GM12891 (cell line): Measurements from ENCODE around the gene CLK3.

Experiments
- PAX5 ChIP-seq: IDR thresholded peaks from 2 replicates; pipeline ENCODE4 v1.6.1; 2011; ENCODE audit warnings: low read length, moderate library complexity, mild to moderate bottlenecking; ENCODE audit not compliant: insufficient read depth, severe bottlenecking
- POLR2A ChIP-seq: IDR thresholded peaks from 2 replicates; pipeline ENCODE4 v1.6.1; 2011; ENCODE audit warnings: low read depth, low read length, control low read depth
- POLR2AphosphoS5 ChIP-seq: IDR thresholded peaks from 2 replicates; pipeline ENCODE4 v1.6.1; 2011; ENCODE audit warnings: low read depth, low read length, control low read depth
- SPI1 ChIP-seq: IDR thresholded peaks from 2 replicates; pipeline ENCODE4 v1.6.1; 2011; ENCODE audit warnings: low read depth, low read length, control low read depth

- no peak for TF ChIP-seq POLR2A
- TF ChIP-seq SPI1 = no peak
- no peak for TF ChIP-seq POLR2AphosphoS5
- TF ChIP-seq PAX5 = no peak
These were observed 1.4 kb downstream of the CLK3 start for GRCh38 chr15:74616996-74617395.
